Measurements from ENCODE around the gene SMYD3. TPM values are rescaled to one million over a fixed set of nuclear protein-coding genes. Genes with fewer than 3 reads are reported as not detected.

Gene SMYD3
- polyA plus RNA-seq, 12 donors: 7.7 to 11.6 (median 9.9) TPM; not detected in 2

DNA sequence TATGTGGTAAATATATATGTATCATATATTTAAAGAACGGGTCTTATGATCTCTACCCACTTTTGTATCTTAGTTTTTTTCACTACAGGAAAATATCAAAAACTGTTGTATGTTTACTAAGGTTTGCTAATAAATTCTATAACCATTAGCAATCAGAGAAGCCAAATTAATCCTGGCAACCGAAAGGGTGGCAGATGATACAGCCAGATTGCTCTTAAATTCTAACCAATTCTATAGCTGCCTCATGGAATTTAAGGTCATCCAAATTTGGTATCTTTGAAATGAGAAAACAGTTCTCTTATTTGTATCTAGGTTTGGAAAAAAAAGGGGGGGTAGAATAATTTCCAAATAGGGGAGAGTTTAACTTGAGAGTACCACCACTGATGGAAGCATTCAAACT lies 591.2 kb downstream of the SMYD3 start:
- no peak for DNase-seq

DNA sequence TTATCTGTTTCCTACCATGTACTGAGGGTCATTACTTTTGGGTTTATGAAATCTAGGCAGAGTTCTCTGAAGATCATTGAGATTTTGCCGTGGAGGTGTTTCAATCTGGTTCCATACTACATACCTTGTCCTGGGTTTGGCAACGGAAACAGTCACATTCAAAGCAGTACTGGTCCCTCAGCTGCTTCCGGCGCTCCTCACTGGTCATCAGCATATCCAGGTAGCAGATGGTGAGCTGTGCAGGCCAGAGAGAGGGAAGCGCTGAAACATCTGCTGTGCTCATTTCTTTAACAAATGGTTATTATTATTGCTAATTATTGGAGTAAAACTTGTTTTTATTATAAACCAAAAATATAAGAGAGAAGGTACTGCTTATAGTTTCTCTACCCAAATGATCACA lies 591.7 kb downstream of the SMYD3 start:
- DNase-seq: no peak

DNA sequence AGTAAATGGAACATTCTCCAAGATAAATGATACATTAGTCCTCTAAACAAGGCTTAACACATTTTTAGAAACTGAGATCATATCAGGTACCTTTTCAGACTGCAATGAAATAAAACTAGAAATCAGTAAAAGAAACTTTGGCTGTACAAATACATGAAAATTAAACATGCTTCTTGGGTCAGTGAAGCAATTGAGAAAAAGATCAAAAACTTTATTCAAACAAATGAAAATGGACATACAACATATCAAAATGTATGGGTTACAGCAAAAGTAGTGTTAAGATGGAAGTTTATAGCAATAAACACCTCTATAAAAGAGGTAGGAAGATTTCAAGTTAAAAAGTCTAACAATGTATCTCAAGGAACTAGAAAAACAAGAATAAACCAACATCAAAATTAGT lies 598.5 kb downstream of the SMYD3 start:
- DNase-seq: no peak

DNA sequence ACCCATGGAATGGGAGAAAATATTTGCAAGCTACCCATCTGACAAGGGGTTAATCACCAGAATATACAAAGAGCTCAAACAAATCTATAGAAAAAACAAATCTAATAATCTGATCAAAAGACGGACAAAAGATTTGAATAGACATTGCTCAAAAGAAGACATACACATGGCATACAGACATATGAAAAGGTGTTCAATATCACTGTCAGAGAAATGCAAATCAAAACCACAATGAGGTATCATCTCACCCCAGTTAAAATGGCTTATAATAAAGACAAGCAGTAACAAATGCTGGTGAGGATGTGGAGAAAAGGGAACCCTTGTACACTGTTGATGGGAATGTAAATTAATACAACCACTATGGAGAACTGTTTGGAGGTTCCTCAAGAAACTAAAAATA lies 600.9 kb downstream of the SMYD3 start:
- no peak for DNase-seq

DNA sequence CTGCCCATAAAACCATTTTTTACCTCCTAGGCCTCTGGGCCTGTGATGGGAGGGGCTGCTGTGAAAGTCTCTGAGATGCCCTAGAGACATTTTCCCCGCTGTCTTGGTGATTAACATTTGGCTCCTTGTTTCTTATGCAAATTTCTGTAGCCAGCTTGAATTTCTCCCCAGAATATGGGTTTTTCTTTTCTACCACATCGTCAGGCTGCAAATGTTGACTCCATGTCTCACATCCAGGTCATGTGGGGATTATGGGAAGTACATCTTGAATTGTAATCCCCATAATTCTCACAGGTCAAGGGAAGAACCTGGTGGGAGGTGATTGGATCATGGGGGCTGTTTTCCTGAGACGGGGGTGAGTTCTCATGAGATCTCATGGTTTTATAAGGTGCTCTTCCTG lies 603.2 kb downstream of the SMYD3 start:
- DNase-seq: no peak

DNA sequence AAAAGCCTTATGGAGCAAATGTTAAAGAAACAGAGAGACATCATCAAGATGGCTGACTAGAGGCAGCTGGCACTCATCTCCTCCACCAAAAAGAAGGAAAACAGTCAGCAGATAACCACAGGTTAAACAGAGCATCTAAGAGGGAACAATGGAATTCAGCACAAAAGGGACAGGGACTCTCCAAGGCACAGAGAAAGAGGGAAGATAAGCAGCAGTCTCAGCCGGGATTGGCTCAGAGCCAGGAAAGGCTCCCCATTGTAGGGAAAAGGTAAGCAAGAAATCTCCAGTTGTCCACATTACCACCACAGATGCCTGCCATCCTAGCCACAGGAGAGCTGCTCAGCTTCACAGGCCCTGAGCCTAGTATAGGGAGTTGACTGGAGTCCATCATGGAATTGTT lies 605.5 kb downstream of the SMYD3 start:
- DNase-seq: no peak

DNA sequence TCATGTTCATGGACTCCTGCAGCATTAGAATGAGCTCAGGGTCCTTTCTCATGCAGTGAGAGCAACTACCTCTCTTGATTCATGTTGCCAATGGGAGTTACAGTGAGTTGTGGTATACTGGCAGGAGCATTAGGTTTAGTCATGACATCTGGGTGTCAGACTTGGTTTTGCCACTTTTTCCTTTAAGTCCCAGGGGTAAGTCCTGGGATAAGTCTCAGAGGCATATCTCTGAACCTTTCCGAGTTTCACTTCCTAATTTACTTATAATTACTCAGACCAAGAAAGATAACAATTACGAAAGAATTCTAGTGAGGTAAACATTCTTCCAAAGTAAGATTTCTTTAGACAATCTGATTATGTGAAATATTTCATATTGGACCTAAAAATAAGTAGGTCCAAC lies 606.0 kb downstream of the SMYD3 start:
- no peak for DNase-seq

DNA sequence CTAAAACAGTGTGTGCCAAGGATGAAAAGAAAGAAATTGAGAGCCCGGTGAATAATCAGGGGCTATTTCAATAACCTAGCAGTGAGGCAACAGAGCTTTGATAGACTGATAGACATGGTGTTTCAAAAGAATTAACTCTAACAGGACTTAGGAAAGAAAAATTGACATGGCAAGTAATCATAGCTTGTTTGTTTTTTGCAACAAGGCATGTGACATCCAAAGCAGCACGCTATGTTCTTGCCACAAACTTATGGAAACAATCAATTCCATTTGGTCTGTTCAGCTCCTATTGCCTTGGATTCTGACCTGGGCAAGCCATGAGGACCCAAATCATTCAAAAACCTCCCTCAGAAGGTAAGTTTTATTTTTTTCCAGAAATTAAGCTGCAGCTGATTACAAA lies 608.5 kb downstream of the SMYD3 start:
- DNase-seq: no peak

DNA sequence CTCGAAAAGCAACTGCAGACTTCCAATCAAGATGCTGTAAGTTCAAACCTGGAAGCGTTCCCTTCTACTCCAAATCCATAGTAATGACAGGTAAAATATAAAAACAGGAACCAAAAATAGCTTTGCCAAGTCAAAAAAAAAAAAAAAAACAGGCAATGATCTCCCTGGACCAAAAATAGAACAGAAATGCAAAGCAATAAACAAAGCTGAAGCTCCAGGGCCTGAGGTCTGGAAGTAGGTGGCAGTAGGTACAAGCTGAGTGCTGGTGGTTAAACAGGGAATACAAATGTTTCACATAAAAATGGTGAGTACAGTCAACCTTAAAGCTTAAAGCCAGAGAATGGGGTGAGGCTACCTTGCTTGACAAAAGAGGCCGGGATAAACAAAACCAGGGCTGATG lies 610.8 kb downstream of the SMYD3 start:
- DNase-seq: no peak

DNA sequence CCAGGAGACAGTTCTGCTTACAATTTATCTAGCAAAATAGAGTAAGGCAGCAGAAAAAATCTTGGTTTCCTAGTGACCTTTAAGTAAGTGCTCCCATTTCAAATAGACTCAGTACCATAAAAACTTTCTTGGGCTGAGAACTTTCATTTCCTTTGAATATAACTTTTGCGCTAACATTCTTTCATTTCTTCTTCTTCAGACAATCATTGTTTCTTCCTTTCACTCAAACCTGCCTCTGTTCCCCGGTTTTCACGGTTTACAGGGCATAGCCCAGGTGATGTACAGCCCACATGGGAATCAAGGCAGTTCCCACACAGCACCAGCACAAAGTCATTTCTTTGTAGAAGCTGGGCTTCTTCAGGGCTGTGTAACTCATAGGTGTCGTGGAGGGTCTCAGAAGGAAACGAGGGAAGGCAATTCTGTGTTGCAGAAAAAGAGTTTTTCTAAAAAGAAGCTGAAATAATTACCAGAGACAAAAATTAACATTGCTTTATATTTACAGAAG lies 611.6 kb downstream of the SMYD3 start:
- DNase-seq: no peak

DNA sequence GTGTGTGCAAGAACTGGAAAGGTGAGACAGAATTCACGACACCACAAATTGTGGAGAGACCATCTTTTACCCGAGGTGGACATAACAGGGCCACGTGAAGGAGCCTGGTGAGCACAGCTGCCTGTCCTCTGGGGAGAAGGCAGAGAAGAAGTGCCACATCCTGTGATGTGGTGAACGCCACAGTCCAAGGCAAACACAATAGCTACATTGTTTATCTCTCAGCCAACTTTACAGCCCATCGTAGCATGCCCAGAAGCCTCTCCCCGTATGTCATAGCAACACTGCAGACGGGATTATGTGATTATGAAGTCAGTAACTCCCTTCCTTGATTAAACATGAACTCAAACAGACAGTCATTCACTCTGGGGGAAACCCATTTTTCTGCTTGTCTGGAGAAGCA lies 612.2 kb downstream of the SMYD3 start:
- no peak for DNase-seq

DNA sequence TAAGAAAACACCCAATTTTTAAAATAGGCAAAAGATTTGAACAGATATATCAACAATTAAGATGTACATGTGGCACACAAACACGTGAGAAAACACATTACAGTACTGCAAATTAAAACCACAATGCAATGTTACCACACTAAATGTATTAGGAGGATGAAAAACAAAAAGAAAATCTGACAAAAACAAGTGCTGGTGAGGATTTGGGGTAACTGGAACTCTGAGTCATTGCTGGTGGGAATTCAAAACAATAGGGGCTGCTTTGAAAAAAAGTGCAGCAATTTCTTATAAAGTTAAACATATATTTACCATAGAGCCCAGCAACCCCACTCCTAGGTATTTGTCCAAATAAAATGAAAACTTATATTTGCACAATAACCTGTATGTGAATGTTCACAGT lies 614.1 kb downstream of the SMYD3 start:
- DNase-seq: no peak

DNA sequence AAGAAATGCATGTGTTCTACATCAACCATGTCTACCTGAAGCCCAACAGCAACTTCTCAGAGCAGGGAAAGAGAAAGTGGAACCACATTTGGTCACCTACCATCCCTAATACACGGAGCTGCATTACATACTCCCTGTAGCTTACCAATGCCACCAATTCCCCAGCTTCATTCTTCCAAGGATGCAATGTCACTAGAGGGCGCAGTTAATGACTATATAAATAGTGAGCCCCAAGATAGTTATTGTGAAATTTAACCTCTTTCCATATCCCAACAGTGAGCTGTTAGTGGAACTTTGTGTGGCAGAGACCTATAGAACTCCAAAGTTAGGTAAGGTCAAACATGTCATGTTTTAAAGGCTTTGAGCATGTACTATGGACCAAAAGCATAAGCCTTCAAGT lies 618.3 kb downstream of the SMYD3 start:
- DNase-seq: no peak

DNA sequence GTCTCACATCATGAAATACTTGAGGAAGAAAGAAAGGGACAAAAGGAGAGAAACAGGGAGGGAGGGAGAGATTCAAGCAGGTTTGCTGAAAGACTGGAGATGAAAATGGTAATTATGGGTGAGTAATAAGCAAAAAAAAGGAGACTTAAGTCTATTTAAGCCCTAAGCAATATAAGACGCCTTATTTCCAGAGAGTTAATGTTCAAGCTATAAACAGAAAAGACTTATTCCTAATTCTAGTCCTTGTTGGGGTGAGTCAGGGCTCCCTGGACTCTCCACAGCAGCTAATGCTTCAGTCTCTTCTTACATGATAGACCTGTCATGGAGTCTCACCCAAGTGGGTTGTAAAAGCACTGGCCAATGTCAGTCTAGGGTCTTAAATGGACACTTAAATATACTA lies 619.2 kb downstream of the SMYD3 start:
- DNase-seq: no peak

DNA sequence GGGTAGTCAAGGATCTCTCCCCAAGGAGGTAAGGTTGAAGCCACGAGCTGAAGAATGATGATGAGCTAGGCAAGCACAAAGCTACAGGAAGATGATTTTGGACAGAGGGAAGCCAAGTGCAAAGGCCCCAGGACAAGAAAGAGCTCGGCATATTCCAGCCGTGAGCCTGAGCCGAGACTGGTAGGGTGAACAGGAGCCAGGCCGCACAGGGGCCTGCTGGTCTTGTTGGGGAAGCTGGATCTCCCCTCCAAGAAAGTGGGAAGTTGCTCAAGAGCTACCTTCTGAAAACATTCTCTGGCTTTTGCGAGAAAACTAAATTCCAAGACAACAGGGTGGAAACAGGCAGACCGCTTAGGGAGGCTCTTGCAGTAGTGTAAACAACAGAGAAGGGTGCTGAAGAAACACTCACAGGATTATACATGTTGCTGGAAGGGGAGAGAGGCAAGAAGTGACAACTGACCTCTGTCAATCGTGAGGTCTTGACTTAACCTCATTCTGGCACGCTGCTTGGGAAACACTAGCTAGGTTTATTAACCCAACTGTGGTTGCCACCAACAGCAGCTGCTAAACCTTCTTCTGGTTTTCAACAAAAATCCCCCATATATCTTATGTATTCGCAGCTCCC lies 625.2 kb downstream of the SMYD3 start:
- DNase-seq: no peak

DNA sequence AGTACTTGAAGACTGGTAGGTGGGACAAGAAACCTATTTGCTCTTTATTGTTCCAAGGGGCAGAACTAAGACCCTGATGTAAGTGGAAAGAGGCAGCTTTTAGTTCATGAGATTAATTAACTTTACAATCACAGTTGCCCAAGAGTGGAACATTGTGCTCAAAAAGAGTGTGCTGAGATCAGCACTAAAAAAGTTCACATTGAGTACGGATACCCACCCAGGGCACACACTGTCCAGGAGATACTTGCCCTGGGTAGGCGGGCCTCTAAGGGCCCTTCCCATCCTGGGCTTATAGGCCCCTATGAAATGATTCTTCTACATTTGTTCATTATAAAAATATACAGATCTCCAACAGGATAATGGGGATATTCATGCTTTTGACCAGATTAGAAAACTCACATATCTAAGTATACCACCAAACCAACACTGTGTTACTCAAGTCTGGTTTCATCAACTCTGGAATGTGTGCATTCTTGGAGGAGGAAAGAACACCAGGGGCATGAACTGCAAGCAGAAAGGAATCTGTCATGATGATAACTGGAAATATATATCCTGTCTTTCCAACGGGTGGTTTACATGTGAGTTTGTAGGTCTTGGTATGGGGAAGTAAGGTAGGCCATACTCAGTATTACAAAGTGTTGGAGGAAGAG lies 626.2 kb downstream of the SMYD3 start:
- no peak for DNase-seq

DNA sequence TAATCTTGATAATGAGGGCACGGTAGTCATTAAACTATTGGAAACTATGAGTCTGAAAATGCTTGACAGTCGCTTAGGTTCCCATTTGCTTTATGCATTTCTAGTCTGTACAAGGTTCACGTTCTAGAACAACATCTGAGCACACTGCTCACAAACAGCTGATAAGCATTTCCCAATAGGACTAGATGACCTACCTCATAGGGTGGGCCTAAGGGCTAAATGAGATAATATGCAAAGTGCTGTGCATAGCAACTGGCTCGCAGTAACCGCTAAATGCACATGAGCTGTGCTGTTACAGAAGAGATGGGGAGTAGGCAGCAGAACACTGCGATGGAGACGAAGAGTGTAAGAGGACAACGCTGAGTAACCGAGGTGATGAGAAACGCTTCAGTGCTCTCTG lies 628.0 kb downstream of the SMYD3 start:
- no peak for DNase-seq

DNA sequence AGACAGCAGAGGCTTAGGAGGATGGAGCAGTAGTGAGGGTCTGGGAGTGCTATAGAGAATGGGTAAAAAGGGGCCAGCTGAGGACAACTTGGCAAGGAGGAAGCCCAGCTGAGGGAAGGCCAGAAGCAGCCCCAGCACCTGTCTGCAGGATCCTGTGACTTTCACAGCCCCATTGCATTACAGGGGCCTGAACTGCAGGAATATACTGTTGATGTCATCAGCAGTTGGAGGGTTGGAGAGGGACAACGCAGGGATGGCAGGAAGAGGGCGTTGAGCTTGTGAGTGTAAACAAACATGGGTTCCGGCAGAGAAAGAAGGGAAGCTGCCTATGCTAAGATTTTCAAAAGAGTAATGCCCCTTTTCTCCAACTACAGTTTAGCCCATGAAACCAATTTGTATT lies 628.5 kb downstream of the SMYD3 start:
- DNase-seq: no peak

DNA sequence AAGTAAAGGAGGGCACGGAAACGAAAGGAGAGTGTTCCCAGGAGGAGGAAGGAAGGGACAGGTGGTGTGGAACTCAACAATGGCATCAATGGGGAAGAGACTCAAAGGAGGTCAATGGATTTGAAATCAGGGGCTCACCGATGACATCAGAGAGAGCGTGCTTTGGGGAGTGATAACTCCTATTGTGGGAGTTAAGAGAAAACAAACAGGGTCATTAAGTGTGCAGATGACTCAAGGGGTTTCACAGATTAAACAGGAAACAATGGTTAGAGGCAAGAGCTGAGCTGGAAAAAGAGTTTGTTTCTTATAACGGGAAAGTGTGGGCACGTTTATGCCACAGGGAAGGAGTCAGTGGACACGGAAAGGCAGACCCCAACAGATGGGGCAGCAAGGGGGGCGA lies 629.1 kb downstream of the SMYD3 start:
- DNase-seq: no peak

DNA sequence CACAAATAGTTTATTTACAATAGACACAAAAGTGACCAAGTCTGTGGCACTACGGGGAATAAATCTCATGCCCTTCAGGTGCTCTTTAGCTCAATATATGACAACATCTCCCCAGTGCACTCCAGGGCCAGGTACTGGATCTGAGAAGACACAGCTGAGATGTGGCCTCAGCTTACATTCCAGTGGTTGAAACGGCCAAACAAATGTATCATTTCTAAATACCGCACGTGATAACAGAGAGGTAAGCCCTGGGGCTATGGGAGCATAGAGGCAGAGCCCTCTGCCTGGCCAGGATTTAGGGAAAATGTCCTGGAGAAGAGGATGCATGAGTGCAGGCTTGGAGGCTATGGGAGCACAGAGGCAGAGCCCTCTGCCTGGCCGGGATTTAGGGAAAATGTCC lies 630.5 kb downstream of the SMYD3 start:
- DNase-seq: no peak

DNA sequence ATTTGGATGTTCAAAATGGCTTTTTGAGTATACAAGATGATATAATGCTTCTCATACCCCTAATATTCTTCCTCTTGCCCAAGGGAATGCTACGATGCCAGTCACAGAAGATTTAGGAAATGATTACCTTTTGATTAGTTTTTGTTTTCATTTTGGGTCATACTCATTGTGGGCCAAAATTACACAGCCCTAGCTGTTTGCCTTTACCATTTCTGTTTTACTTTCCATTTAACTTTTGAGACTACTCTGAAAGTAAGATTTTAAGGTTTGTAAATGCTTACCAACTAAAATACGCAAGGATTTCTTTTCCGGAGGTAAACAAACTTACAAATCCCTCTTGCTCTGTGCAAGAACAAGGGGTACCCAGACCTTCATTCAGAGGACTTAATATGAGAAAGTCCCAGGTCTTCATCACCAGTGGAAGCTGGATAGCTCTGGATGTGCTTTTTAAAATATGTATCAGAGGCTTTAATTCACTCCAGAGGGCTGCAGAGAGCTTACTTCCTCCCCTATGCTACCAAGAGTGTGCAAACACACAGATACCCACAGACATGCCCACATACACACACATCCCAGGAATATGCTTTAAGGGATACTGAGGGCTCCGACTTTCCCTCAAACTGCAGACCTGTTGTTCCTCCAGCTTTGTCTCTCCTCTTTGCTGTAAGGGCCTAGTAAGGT lies 631.4 kb downstream of the SMYD3 start:
- DNase-seq: no peak

DNA sequence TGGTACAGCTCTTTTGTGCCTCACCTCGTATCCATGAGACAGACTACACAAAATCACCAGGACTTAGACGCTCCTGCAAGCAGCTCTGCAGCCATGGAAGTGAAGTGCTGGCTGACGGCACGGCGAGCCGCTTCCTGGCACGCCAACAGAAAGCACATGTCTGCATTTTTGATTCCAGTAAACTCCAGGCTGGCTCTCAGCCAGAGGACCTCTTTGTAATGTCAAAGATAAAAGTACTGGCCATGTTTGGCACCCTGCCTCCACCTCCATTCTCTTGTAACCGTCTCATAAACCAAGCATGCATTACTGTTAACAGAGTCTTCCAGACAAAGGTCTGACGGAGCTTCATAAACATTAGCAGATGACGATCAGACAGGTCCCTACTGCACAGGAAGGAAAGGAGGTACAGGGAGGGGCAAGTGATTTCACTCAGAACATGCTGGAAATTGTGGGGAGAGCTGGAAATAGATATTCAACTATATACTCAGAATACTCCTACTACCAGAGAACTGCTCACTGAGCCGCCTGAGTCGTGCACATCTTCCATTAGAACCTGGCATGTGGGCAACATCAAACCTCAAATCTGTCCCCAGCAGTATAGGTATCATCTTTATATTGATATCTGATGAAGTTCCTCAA lies 632.0 kb downstream of the SMYD3 start:
- peak; percentile 44 for DNase-seq
